Endothelial cell of hepatic sinusoid (primary cell): ENCODE measurements around the gene TTC12.

Experiments
- in situ Hi-C: cut with HindIII; loops from 2 replicates; pipeline ENCODE4 v1.10.0; 2017; ENCODE audit warnings: low sequenced_read_pairs

Gene TTC12

GRCh38 chr11:113398669-113399430 lies 84.5 kb downstream of the TTC12 start:
- in situ Hi-C loops, result no loop called here

- in situ Hi-C loops, result no loop called here
These were observed 86.3 kb downstream of the TTC12 start for GRCh38 chr11:113400631-113401230.

- in situ Hi-C loops, result no loop called here
These were observed 87.3 kb downstream of the TTC12 start for GRCh38 chr11:113401718-113402117.

GRCh38 chr11:113404859-113405430 lies 90.6 kb downstream of the TTC12 start:
- in situ Hi-C loops, result no loop called here

GRCh38 chr11:113405724-113406478 lies 91.5 kb downstream of the TTC12 start:
- in situ Hi-C loops, result no loop called here

- in situ Hi-C loops, result no loop called here
These were observed 92.8 kb downstream of the TTC12 start for GRCh38 chr11:113407163-113407562.

GRCh38 chr11:113408206-113408605 lies 93.8 kb downstream of the TTC12 start:
- in situ Hi-C loops, result no loop called here

- in situ Hi-C loops, result no loop called here
These were observed 94.5 kb downstream of the TTC12 start for GRCh38 chr11:113408887-113409286.

- in situ Hi-C loops, result no loop called here
These were observed 95.1 kb downstream of the TTC12 start for GRCh38 chr11:113409526-113409925.

GRCh38 chr11:113410414-113411135 lies 96.2 kb downstream of the TTC12 start:
- in situ Hi-C loops, result no loop called here

- in situ Hi-C loops, result no loop called here
These were observed 97.2 kb downstream of the TTC12 start for GRCh38 chr11:113411536-113411935.

- in situ Hi-C loops, result no loop called here
These were observed 98.3 kb downstream of the TTC12 start for GRCh38 chr11:113412675-113413074.

GRCh38 chr11:113415343-113415742 lies 101.0 kb downstream of the TTC12 start:
- in situ Hi-C loops, result loop anchor here (5.0 kb wide), 1 partner anchor 88 kb away; no protein-coding TSS in a partner anchor
